ENCODE measurements around the gene ALS2.

GRCh38 chr2:201660293-201660895, 120.3 kb downstream of the ALS2 start:
- TF ChIP-seq, protein P1, sequence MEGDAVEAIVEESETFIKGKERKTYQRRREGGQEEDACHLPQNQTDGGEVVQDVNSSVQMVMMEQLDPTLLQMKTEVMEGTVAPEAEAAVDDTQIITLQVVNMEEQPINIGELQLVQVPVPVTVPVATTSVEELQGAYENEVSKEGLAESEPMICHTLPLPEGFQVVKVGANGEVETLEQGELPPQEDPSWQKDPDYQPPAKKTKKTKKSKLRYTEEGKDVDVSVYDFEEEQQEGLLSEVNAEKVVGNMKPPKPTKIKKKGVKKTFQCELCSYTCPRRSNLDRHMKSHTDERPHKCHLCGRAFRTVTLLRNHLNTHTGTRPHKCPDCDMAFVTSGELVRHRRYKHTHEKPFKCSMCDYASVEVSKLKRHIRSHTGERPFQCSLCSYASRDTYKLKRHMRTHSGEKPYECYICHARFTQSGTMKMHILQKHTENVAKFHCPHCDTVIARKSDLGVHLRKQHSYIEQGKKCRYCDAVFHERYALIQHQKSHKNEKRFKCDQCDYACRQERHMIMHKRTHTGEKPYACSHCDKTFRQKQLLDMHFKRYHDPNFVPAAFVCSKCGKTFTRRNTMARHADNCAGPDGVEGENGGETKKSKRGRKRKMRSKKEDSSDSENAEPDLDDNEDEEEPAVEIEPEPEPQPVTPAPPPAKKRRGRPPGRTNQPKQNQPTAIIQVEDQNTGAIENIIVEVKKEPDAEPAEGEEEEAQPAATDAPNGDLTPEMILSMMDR (IDR thresholded peaks at IDR 0.05), result no peak
- no peak for TF ChIP-seq POLR2A (IDR thresholded peaks at IDR 0.05)
- no peak for TF ChIP-seq EP300 (IDR thresholded peaks at IDR 0.05)

All from stomach (tissue), 4 donors.